HG03354 (cell line): ENCODE measurements around the gene TMEM106C.

Source experiments
- ATAC-seq: cut with Tn5 transposase; IDR thresholded peaks from one replicate; pipeline ENCODE4 v1.9.1; 2021; ENCODE audit warnings: mild to moderate bottlenecking; ENCODE audit not compliant: unreplicated experiment, poor library complexity, severe bottlenecking

Gene TMEM106C

GRCh38 chr12:47977772-47978597 is 14.6 kb downstream of the TMEM106C start:
- ATAC-seq, result no peak

- ATAC-seq, result no peak
These were observed 15.1 kb downstream of the TMEM106C start for GRCh38 chr12:47978598-47978873.

- no peak for ATAC-seq
These were observed 15.8 kb downstream of the TMEM106C start for GRCh38 chr12:47979166-47979565.

- ATAC-seq, result no peak
These were observed 16.3 kb downstream of the TMEM106C start for GRCh38 chr12:47979686-47980085.

GRCh38 chr12:47980197-47980596 is 16.8 kb downstream of the TMEM106C start:
- no peak for ATAC-seq

GRCh38 chr12:47980779-47981495 is 17.5 kb downstream of the TMEM106C start:
- ATAC-seq, result no peak

- ATAC-seq, result no peak
These were observed 18.3 kb downstream of the TMEM106C start for GRCh38 chr12:47981496-47982260.

- ATAC-seq, result no peak
These were observed 18.9 kb downstream of the TMEM106C start for GRCh38 chr12:47982311-47982710.

- no peak for ATAC-seq
These were observed 19.4 kb downstream of the TMEM106C start for GRCh38 chr12:47982770-47983169.

GRCh38 chr12:47983541-47984115 is 20.2 kb downstream of the TMEM106C start:
- no peak for ATAC-seq

- no peak for ATAC-seq
These were observed 21.0 kb downstream of the TMEM106C start for GRCh38 chr12:47984331-47984801.

- no peak for ATAC-seq
These were observed 22.3 kb downstream of the TMEM106C start for GRCh38 chr12:47985596-47986290.

- ATAC-seq, result no peak
These were observed 22.9 kb downstream of the TMEM106C start for GRCh38 chr12:47986291-47986660.

GRCh38 chr12:47986832-47987231 is 23.4 kb downstream of the TMEM106C start:
- no peak for ATAC-seq

GRCh38 chr12:47987411-47988072 is 24.1 kb downstream of the TMEM106C start:
- ATAC-seq, result no peak

GRCh38 chr12:47988073-47989022 is 25.0 kb downstream of the TMEM106C start:
- no peak for ATAC-seq

- ATAC-seq, result no peak
These were observed 25.6 kb downstream of the TMEM106C start for GRCh38 chr12:47989023-47989417.

GRCh38 chr12:47989666-47990065 is 26.3 kb downstream of the TMEM106C start:
- no peak for ATAC-seq
